Type B pancreatic cell (in vitro differentiated cells): ENCODE data around the gene OTOG. TPM values are rescaled to one million over a fixed set of nuclear protein-coding genes. Genes with fewer than 3 reads are reported as not detected.

Source experiments
- DNase-seq: peaks from one replicate; pipeline ENCODE4 v3.0.0; 2021; ENCODE audit warnings: mixed read lengths; ENCODE audit not compliant: unreplicated experiment; ENCODE audit errors: extremely low spot score
- H3K27ac Mint-ChIP-seq: 2 replicates; pipeline ENCODE4 v1.8.0; 2021; ENCODE audit warnings: mild to moderate bottlenecking, mixed read lengths
- H3K27me3 Mint-ChIP-seq: 2 replicates; pipeline ENCODE4 v1.8.0; 2021; ENCODE audit warnings: mixed read lengths
- H3K36me3 Mint-ChIP-seq: 2 replicates; pipeline ENCODE4 v1.8.0; 2021; ENCODE audit warnings: mixed read lengths
- H3K4me1 Mint-ChIP-seq: one replicate; pipeline ENCODE4 v1.8.0; 2021; ENCODE audit warnings: mixed read lengths; ENCODE audit not compliant: unreplicated experiment
- H3K4me3 Mint-ChIP-seq: 2 replicates; pipeline ENCODE4 v1.8.0; 2021; ENCODE audit warnings: mild to moderate bottlenecking, mixed read lengths
- H3K9me3 Mint-ChIP-seq: 2 replicates; pipeline ENCODE4 v1.8.0; 2021; ENCODE audit warnings: mixed read lengths
- total RNA-seq: library from RNA; stranded (reverse); gene quantifications from 2 replicates; pipeline ENCODE4 v1.2.1, GENCODE V29; 2021; ENCODE audit warnings: low replicate concordance
- TF ChIP-seq, protein P1 (sequence below): fragments of 200-600 bp; sonication (generic); conservative IDR thresholded peaks from 2 replicates; pipeline ENCODE4 v1.5.0; 2021; ENCODE audit warnings: antibody characterized with exemption, mild to moderate bottlenecking

OTOG gene
- total RNA-seq, 1 donor from 2014 or later: 1.5 TPM

DNA sequence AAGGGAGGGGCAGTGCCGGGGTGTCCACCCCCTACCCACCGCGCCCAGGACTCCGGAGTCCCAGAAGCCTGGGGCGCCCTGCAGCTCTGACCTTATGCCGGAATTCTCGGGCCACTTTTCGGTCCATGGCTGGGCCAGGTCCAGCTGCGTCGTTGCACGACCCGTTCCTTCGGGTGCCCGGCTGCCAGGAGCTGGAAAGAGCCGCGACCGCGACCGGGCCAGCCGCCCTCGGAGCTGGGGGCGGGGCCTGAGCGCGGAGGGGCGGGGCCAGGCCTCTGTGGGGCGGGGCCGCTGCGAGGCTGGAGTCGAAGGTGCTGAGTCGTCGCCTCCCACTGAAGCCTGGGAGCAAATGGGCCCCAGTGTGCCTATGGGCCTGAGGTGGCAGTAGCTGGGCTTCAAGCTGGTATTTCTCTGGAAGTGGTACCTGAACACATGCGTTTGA is 2.9 kb upstream of the OTOG start, which contains the start of gene USH1C:
Gene USH1C, minus strand, starts transcription at position 236 of the 442 bp plus-strand sequence. Its CDS starts 109 bp downstream, at position 127.
- peak within 1 kb of the TSS; percentile 79 for H3K27ac Mint-ChIP-seq

DNA sequence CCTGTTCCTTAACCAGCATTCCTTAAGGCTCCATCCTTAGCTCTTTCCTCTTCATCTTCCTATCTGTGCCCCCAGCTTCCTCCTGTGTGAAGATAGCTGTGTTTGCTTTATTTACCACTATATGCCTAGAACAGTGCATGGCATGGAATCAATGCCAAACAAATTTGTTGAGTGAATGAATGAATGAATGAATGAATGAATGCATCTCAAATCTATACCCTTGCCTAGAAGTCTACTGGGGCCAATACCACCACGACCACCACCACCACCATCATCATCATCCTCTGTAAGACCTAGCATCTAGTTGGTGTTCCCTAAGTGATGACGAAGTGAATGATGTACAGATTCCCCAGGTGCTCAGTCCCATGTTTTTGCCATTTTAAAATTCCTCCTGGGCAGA is 819 bp upstream of the OTOG start:
- Mint-ChIP-seq H3K27ac (no peak overlapping the region), H3K4me3 (no peak overlapping the region), H3K4me1 (peaks cover 41% of the 10 kb centered on the region), H3K27me3 (peaks cover 36% of the 10 kb centered on the region), H3K9me3 (no peaks in the 10 kb centered on the region), H3K36me3 (no peaks in the 10 kb centered on the region)
- TF ChIP-seq, protein P1, sequence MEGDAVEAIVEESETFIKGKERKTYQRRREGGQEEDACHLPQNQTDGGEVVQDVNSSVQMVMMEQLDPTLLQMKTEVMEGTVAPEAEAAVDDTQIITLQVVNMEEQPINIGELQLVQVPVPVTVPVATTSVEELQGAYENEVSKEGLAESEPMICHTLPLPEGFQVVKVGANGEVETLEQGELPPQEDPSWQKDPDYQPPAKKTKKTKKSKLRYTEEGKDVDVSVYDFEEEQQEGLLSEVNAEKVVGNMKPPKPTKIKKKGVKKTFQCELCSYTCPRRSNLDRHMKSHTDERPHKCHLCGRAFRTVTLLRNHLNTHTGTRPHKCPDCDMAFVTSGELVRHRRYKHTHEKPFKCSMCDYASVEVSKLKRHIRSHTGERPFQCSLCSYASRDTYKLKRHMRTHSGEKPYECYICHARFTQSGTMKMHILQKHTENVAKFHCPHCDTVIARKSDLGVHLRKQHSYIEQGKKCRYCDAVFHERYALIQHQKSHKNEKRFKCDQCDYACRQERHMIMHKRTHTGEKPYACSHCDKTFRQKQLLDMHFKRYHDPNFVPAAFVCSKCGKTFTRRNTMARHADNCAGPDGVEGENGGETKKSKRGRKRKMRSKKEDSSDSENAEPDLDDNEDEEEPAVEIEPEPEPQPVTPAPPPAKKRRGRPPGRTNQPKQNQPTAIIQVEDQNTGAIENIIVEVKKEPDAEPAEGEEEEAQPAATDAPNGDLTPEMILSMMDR: no peak
- DNase-seq: no peak

More for the DNA sequence above, 2.9 kb upstream of the OTOG start, which contains the start of gene USH1C:
- DNase-seq: no peak
- H3K9me3 Mint-ChIP-seq: no peaks in the 10 kb centered on the region
- H3K4me3 Mint-ChIP-seq: peak within 1 kb of the TSS; percentile 82
- H3K27me3 Mint-ChIP-seq: peaks cover 36% of the 10 kb centered on the region
- H3K4me1 Mint-ChIP-seq: peaks cover 45% of the 10 kb centered on the region
- no peaks in the 10 kb centered on the region for H3K36me3 Mint-ChIP-seq
- TF ChIP-seq, protein P1: no peak

DNA sequence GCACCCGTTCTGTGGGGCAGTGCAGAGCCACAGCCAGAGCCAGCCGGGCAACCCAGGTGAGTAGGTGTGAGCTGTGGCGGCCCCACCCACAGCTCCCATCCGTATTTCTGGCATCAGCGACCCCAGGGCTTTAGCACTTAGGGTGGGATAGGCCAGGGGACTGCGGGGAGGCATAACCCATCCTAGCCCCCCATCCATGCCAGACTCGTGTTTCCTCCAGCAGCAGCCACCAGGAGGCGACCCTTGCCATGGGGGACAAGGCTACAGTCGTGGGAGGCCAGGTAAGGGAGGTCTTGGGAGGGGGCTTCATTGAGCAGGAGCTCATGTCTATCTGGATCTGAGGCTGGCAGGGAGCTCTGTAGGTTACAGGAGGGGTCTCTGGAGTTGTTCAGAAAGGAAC is 873 bp downstream of the OTOG start:
- Mint-ChIP-seq H3K9me3 (no peaks in the 10 kb centered on the region), H3K4me3 (no peak overlapping the region), H3K27ac (no peak overlapping the region), H3K36me3 (no peaks in the 10 kb centered on the region), H3K4me1 (peaks cover 27% of the 10 kb centered on the region), H3K27me3 (peaks cover 29% of the 10 kb centered on the region)
- TF ChIP-seq, protein P1: no peak
- no peak for DNase-seq

DNA sequence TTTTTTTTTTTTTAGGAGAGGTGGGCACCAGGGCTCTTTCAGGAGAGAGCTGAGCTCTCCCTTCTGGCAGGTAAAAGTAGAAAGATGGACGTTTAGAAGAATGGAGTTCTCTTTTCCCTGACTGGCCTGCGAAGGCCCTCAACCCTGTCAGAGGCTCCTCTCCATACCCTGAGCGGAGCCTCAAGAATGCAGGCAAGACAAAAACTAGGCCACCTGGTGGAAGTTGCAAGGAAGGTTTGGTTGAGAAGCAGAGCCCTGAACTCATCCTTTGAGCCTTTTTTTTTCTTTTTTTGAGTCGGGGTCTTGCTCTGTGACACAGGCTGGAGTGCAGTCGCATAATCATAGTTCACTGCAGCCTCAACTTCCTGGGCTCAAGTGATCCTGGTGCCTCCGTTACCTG is 1.4 kb downstream of the OTOG start:
- no peak for DNase-seq
- Mint-ChIP-seq H3K36me3 (no peaks in the 10 kb centered on the region), H3K4me3 (no peak overlapping the region), H3K9me3 (no peaks in the 10 kb centered on the region), H3K4me1 (peaks cover 27% of the 10 kb centered on the region), H3K27me3 (peaks cover 29% of the 10 kb centered on the region), H3K27ac (no peak overlapping the region)
- TF ChIP-seq, protein P1: peak; percentile 48

DNA sequence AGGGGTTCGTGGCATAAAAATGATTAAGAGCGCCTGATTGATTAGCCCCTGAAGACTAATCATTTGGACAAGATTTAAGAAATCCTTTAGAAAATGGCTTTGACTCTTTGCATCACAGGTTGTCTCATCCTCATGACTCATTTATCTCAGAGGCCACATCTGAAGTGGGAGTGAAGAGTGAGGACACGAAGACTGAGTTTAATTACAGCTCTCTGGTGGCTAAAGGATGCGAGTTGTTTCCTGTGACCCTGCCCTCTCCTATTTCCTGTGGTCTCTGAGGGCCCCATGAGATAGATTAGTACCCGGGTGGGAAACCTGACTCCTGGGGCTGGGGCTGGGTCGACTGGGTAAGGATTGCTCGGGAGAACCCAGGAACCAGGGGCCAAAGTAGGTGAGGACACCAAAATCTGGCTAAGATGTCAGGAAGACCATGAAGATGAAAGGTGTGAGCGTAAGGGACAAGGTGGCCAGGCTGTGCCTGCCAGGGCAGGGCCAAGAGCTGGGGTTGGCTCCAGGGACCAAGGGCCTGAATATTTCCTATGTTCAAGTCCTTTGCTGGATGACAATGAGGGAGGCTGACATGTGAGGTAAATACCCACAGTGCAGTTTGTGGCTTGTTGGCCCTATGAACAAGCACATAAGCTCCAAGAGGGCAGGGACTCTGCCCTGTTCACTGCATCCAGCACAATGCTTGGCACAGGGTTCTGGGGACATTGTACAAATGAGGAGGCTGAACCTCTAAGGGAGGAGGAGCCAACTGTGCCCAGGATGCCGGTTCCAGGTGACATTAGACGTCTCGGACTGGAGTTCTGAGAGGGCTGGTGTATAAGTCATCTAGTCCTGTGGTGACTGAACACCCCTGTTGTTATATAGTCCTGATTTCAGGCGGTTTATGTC is 3.6 kb downstream of the OTOG start:
- Mint-ChIP-seq H3K27me3 (peaks cover 20% of the 10 kb centered on the region), H3K4me1 (peaks cover 18% of the 10 kb centered on the region), H3K9me3 (no peaks in the 10 kb centered on the region), H3K4me3 (no peak overlapping the region), H3K27ac (no peak overlapping the region), H3K36me3 (no peaks in the 10 kb centered on the region)
- no peak for DNase-seq
- TF ChIP-seq, protein P1: no peak
